ENCODE data around the gene CDK18. TPM values are rescaled to one million over a fixed set of nuclear protein-coding genes. Genes with fewer than 3 reads are reported as not detected.

Gene CDK18
- polyA plus RNA-seq, 10 donors: 5.7 to 20.5 (median 9.4) TPM

Other genes with a start within 250 kb of the CDK18 start
- 1 to 10 TPM in 1 of 10 donors, under 1 TPM in 9; 0.28 to 1.2 (median 0.65) TPM for gene NUAK2, start 182.9 kb upstream of the CDK18 start, polyA plus RNA-seq (ENCODE audit: insufficient read length in 10 of 10)
- 1 to 10 TPM in 2 of 10 donors, under 1 TPM in 8; 0.23 to 1.2 (median 0.45) TPM for gene KLHDC8A, start 147.7 kb upstream of the CDK18 start, polyA plus RNA-seq (ENCODE audit: insufficient read length in 10 of 10)
- not detected for gene LEMD1, start 82.6 kb upstream of the CDK18 start, polyA plus RNA-seq (ENCODE audit: insufficient read length in 10 of 10)
- gene BLACAT1, start 48.6 kb upstream of the CDK18 start, polyA plus RNA-seq (ENCODE audit: insufficient read length in 10 of 10): under 1 TPM in 1 of 10 donors, not detected in 9; 0.05 TPM
- gene ELK4, start 127.3 kb downstream of the CDK18 start, polyA plus RNA-seq (ENCODE audit: insufficient read length in 10 of 10): 10 to 100 TPM; 12.2 to 24.7 (median 17.6) TPM
- gene SLC45A3, start 175.8 kb downstream of the CDK18 start, polyA plus RNA-seq (ENCODE audit: insufficient read length in 10 of 10): 1 to 10 TPM; 2.1 to 3.5 (median 3.0) TPM
- gene NUCKS1, start 245.5 kb downstream of the CDK18 start, polyA plus RNA-seq (ENCODE audit: insufficient read length in 10 of 10): 100 to 1,000 TPM; 191 to 265 (median 230) TPM

Data from muscle of back (tissue), 10 donors.